Neural progenitor cell (in vitro differentiated cells): ENCODE measurements around the gene RXRA. TPM values are rescaled to one million over a fixed set of nuclear protein-coding genes. Genes with fewer than 3 reads are reported as not detected.
A peak's percentile ranks its signal among the peaks of the same experiment; 100 is the strongest.

ENCODE experiments used
- DNase-seq: peaks from one replicate; pipeline ENCODE4 v3.0.0-alpha.2; 2016; ENCODE audit warnings: low spot score
- H2AFZ ChIP-seq: fragments of 200-600 bp; sonication (generic); replicated peaks from 2 replicates; pipeline ENCODE4 v1.6.1; 2016; ENCODE audit warnings: antibody characterized with exemption
- H3F3A ChIP-seq: fragments of 200-600 bp; sonication (generic); 2 replicates; pipeline ENCODE4 v1.6.1; 2016; ENCODE audit warnings: antibody characterized with exemption, low read depth
- H3K27ac ChIP-seq: fragments of 200-600 bp; sonication (generic); 2 replicates; pipeline ENCODE4 v1.5.1; 2016; ENCODE audit warnings: mild to moderate bottlenecking
- H3K27me3 ChIP-seq: fragments of 200-600 bp; sonication (generic); 2 replicates; pipeline ENCODE4 v1.6.1; 2016; ENCODE audit warnings: mild to moderate bottlenecking, moderate library complexity
- H3K36me3 ChIP-seq: fragments of 200-600 bp; sonication (generic); 2 replicates; pipeline ENCODE4 v1.5.1; 2016
- H3K4me1 ChIP-seq: fragments of 200-600 bp; sonication (generic); 2 replicates; pipeline ENCODE4 v1.6.1; 2016; ENCODE audit warnings: mixed run types
- H3K4me2 ChIP-seq: fragments of 200-600 bp; sonication (generic); 2 replicates; pipeline ENCODE4 v1.6.1; 2016
- H3K4me3 ChIP-seq: fragments of 200-600 bp; sonication (generic); 2 replicates; pipeline ENCODE4 v1.5.1; 2016
- H3K79me2 ChIP-seq: fragments of 200-600 bp; sonication (generic); 2 replicates; pipeline ENCODE4 v1.6.1; 2016; ENCODE audit warnings: low read depth
- H3K9ac ChIP-seq: fragments of 200-600 bp; sonication (generic); 2 replicates; pipeline ENCODE4 v1.6.1; 2016
- H3K9me3 ChIP-seq: fragments of 200-600 bp; sonication (generic); 2 replicates; pipeline ENCODE4 v1.5.1; 2016; ENCODE audit warnings: low read depth
- H4K20me1 ChIP-seq: fragments of 200-600 bp; sonication (generic); 2 replicates; pipeline ENCODE4 v1.6.1; 2016; ENCODE audit warnings: low read depth
- H3K27ac Mint-ChIP-seq: 3 replicates; pipeline ENCODE4 v1.8.0; 2021; ENCODE audit warnings: mixed read lengths
- H3K27me3 Mint-ChIP-seq: 2 replicates; pipeline ENCODE4 v1.8.0; 2022; ENCODE audit warnings: low read depth, mild to moderate bottlenecking, inconsistent platforms, moderate library complexity, mixed read lengths; ENCODE audit not compliant: insufficient read depth
- H3K36me3 Mint-ChIP-seq: 3 replicates; pipeline ENCODE4 v1.8.0; 2021; ENCODE audit warnings: mixed read lengths
- H3K4me1 Mint-ChIP-seq: 3 replicates; pipeline ENCODE4 v1.8.0; 2021; ENCODE audit warnings: mixed read lengths
- H3K4me3 Mint-ChIP-seq: 3 replicates; pipeline ENCODE4 v1.8.0; 2021; ENCODE audit warnings: mild to moderate bottlenecking, moderate library complexity, mixed read lengths
- H3K9me3 Mint-ChIP-seq: 3 replicates; pipeline ENCODE4 v1.8.0; 2020; ENCODE audit warnings: mixed read lengths
- CTCF ChIP-seq: fragments of 200-600 bp; sonication (generic); IDR thresholded peaks from 2 replicates; pipeline ENCODE4 v1.5.1; 2017; ENCODE audit warnings: antibody characterized with exemption, mild to moderate bottlenecking
- EZH2 ChIP-seq: fragments of 200-600 bp; sonication (generic); IDR thresholded peaks from 2 replicates; pipeline ENCODE4 v1.6.1; 2017; ENCODE audit warnings: antibody characterized with exemption, mild to moderate bottlenecking, moderate library complexity
- EZH2phosphoT487 ChIP-seq: fragments of 200-600 bp; sonication (generic); IDR thresholded peaks from 2 replicates; pipeline ENCODE4 v1.6.1; 2017; ENCODE audit warnings: antibody characterized with exemption
- total RNA-seq: library from RNA; depleted of rRNA; stranded (reverse); fragments of >200 nt; gene quantifications from 2 replicates; pipeline ENCODE4 v1.2.3, GENCODE V29; 2015; ENCODE audit warnings: low replicate concordance

The RXRA gene
- total RNA-seq, 1 donor from 2014 or later: 11.6 TPM

- Mint-ChIP-seq H3K4me3 (peak overlapping the region; percentile 86), H3K9me3 (no peaks in the 10 kb centered on the region), H3K27me3 (peaks cover 6% of the 10 kb centered on the region), H3K4me1 (peaks cover 44% of the 10 kb centered on the region), H3K27ac (no peak overlapping the region), H3K36me3 (no peaks in the 10 kb centered on the region)
- H3K9ac ChIP-seq: no peak overlapping the region
- no peaks in the 10 kb centered on the region for H3K27me3 ChIP-seq
- H3K79me2 ChIP-seq: peaks cover 57% of the 10 kb centered on the region
- TF ChIP-seq EZH2phosphoT487 (no peak), CTCF (no peak)
- H3F3A ChIP-seq: peaks cover 48% of the 10 kb centered on the region
- no peaks in the 10 kb centered on the region for H3K9me3 ChIP-seq
- peaks cover 54% of the 10 kb centered on the region for H3K4me1 ChIP-seq
- H3K4me2 ChIP-seq: peak overlapping the region; percentile 99
- no peak for DNase-seq
- H3K27ac ChIP-seq: peak overlapping the region; percentile 87
- peaks cover 59% of the 10 kb centered on the region for H4K20me1 ChIP-seq
- peak overlapping the region; percentile 98 for H3K4me3 ChIP-seq
- no peaks in the 10 kb centered on the region for H3K36me3 ChIP-seq
- H2AFZ ChIP-seq: no peak overlapping the region
Measured at GRCh38 chr9:134327671-134328231, 1.5 kb downstream of the RXRA start.

- peak; percentile 93 for DNase-seq
- Mint-ChIP-seq H3K27me3 (peaks cover 4% of the 10 kb centered on the region), H3K36me3 (no peaks in the 10 kb centered on the region), H3K27ac (peak overlapping the region; percentile 76), H3K4me1 (peaks cover 41% of the 10 kb centered on the region), H3K9me3 (no peaks in the 10 kb centered on the region), H3K4me3 (peak overlapping the region; percentile 86)
- H3K4me3 ChIP-seq: peak overlapping the region; percentile 98
- H3K27ac ChIP-seq: peak overlapping the region; percentile 87
- no peaks in the 10 kb centered on the region for H3K36me3 ChIP-seq
- peaks cover 63% of the 10 kb centered on the region for H3K79me2 ChIP-seq
- H4K20me1 ChIP-seq: peaks cover 65% of the 10 kb centered on the region
- H3K9me3 ChIP-seq: no peaks in the 10 kb centered on the region
- H3K4me2 ChIP-seq: peak overlapping the region; percentile 99
- no peaks in the 10 kb centered on the region for H3K27me3 ChIP-seq
- H3K4me1 ChIP-seq: peaks cover 54% of the 10 kb centered on the region
- TF ChIP-seq EZH2phosphoT487: no peak
- no peak for TF ChIP-seq CTCF
- no peak for TF ChIP-seq EZH2
- no peak overlapping the region for H3K9ac ChIP-seq
- H2AFZ ChIP-seq: no peak overlapping the region
- peaks cover 43% of the 10 kb centered on the region for H3F3A ChIP-seq
Measured at GRCh38 chr9:134328341-134328840, 2.1 kb downstream of the RXRA start.

- peak; percentile 58 for DNase-seq
- no peak overlapping the region for H2AFZ ChIP-seq
- H3K4me2 ChIP-seq: peak overlapping the region; percentile 99
- Mint-ChIP-seq H3K4me3 (peak overlapping the region; percentile 21), H3K4me1 (peaks cover 35% of the 10 kb centered on the region), H3K36me3 (no peaks in the 10 kb centered on the region), H3K27me3 (peaks cover 4% of the 10 kb centered on the region), H3K27ac (no peak overlapping the region), H3K9me3 (no peaks in the 10 kb centered on the region)
- TF ChIP-seq EZH2phosphoT487 (no peak), EZH2 (no peak), CTCF (no peak)
- peaks cover 71% of the 10 kb centered on the region for H4K20me1 ChIP-seq
- H3K27ac ChIP-seq: peak overlapping the region; percentile 87
- H3K27me3 ChIP-seq: no peaks in the 10 kb centered on the region
- H3K9ac ChIP-seq: peak overlapping the region; percentile 11
- H3K36me3 ChIP-seq: no peaks in the 10 kb centered on the region
- peak overlapping the region; percentile 98 for H3K4me3 ChIP-seq
- peaks cover 49% of the 10 kb centered on the region for H3K4me1 ChIP-seq
- H3K9me3 ChIP-seq: no peaks in the 10 kb centered on the region
- H3F3A ChIP-seq: peaks cover 37% of the 10 kb centered on the region
- peaks cover 70% of the 10 kb centered on the region for H3K79me2 ChIP-seq
Measured at GRCh38 chr9:134328841-134329575, 2.8 kb downstream of the RXRA start.
